Measurements from ENCODE around the gene RCL1.
"Not testable (repeated sequence)": the region's sequence is repeated elsewhere in the genome, so short reads cannot be mapped to it uniquely, and the experiment has no call there.

Gene RCL1

GRCh38 chr9:4784403-4784802, 8.3 kb upstream of the RCL1 start:
- no peak for DNase-seq

GRCh38 chr9:4786599-4786998, 6.1 kb upstream of the RCL1 start:
- DNase-seq = no peak

- no peak for DNase-seq
These were observed 4.9 kb upstream of the RCL1 start for GRCh38 chr9:4787876-4788275.

- DNase-seq = no peak
These were observed 4.0 kb upstream of the RCL1 start for GRCh38 chr9:4788703-4789102.

GRCh38 chr9:4792054-4792571, 631 bp upstream of the RCL1 start:
- DNase-seq = no peak

GRCh38 chr9:4793459-4794395, 983 bp downstream of the RCL1 start:
- no peak for DNase-seq

- no peak for DNase-seq
These were observed 1.9 kb downstream of the RCL1 start for GRCh38 chr9:4794691-4795090.

- not testable (repeated sequence) for DNase-seq
These were observed 2.4 kb downstream of the RCL1 start for GRCh38 chr9:4795108-4795507.

- DNase-seq = no peak
These were observed 3.8 kb downstream of the RCL1 start for GRCh38 chr9:4796530-4796929.

- DNase-seq = no peak
These were observed 4.5 kb downstream of the RCL1 start for GRCh38 chr9:4796988-4797853.

GRCh38 chr9:4797854-4798150, 5.1 kb downstream of the RCL1 start:
- no peak for DNase-seq

GRCh38 chr9:4798281-4799032, 5.7 kb downstream of the RCL1 start:
- DNase-seq = no peak

GRCh38 chr9:4799033-4799430, 6.3 kb downstream of the RCL1 start:
- no peak for DNase-seq

- no peak for DNase-seq
These were observed 7.0 kb downstream of the RCL1 start for GRCh38 chr9:4799775-4800174.

GRCh38 chr9:4801156-4801555, 8.4 kb downstream of the RCL1 start:
- no peak for DNase-seq

- DNase-seq = no peak
These were observed 11.2 kb downstream of the RCL1 start for GRCh38 chr9:4803670-4804530.

GRCh38 chr9:4804531-4805016, 11.8 kb downstream of the RCL1 start:
- no peak for DNase-seq

GRCh38 chr9:4805191-4805918, 12.6 kb downstream of the RCL1 start:
- no peak for DNase-seq

- no peak for DNase-seq
These were observed 17.8 kb downstream of the RCL1 start for GRCh38 chr9:4810565-4810964.

GRCh38 chr9:4811824-4812223, 19.1 kb downstream of the RCL1 start:
- no peak for DNase-seq

- no peak for DNase-seq
These were observed 20.1 kb downstream of the RCL1 start for GRCh38 chr9:4812858-4813257.

All from activated naive CD4-positive, alpha-beta T cell treated with Interleukin-2 at 50 U/mL for 16 hours (primary cell).